ENCODE data around the gene SNAI1. TPM values are rescaled to one million over a fixed set of nuclear protein-coding genes. Genes with fewer than 3 reads are reported as not detected.
A peak's percentile ranks its signal among the peaks of the same experiment; 100 is the strongest.

The SNAI1 gene
- polyA plus RNA-seq, 1 donor (not counting 4 experiments of a cell fraction or from before 2014, with no cell fraction given), result not detected

DNA sequence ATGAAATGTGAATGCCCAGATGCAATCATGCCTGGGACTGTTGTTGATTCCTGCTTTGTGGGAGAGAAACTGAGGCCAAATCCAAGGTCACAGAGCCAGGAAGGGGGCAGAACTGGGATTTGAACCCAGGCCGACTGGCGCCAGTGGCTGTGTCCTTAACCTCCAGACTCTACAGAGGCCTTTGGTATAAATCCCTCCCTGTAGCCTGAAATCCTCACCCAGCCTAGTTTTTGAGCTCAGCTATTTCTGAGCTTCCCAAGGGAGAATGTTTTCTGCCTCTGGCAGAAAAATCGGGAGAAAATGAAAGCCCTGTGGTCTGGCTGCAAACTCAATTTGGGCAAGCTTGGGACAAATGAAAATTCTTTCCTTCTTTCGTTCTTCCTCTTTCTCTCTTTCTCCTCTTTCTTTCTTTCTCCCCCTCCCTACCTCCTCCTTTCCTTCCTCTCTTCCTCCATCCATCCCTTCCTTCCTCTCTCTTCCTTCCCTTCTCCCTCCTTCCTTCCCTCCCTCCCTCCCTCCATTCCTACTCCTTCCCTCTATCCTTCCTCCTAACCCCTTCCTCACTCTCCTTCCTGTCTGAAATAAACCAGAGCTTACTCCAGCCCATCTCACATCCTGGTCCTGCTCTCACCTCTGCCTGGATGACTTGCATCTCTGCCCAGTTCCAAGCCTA, 34.9 kb downstream of the SNAI1 start:
- TF ChIP-seq, protein P1, sequence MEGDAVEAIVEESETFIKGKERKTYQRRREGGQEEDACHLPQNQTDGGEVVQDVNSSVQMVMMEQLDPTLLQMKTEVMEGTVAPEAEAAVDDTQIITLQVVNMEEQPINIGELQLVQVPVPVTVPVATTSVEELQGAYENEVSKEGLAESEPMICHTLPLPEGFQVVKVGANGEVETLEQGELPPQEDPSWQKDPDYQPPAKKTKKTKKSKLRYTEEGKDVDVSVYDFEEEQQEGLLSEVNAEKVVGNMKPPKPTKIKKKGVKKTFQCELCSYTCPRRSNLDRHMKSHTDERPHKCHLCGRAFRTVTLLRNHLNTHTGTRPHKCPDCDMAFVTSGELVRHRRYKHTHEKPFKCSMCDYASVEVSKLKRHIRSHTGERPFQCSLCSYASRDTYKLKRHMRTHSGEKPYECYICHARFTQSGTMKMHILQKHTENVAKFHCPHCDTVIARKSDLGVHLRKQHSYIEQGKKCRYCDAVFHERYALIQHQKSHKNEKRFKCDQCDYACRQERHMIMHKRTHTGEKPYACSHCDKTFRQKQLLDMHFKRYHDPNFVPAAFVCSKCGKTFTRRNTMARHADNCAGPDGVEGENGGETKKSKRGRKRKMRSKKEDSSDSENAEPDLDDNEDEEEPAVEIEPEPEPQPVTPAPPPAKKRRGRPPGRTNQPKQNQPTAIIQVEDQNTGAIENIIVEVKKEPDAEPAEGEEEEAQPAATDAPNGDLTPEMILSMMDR (optimal IDR thresholded peaks at IDR 0.05 in 1 of 3, IDR thresholded peaks at IDR 0.05 in 1 of 3, conservative IDR thresholded peaks at IDR 0.05 in 1 of 3; ENCODE audit: extremely low read depth in 1 of 3, insufficient read depth in 2 of 3, low read length in 3 of 3), result no peak
- no peak for TF ChIP-seq EZH2 (IDR thresholded peaks at IDR 0.05; ENCODE audit: low read length)
- no peak for FAIRE-seq
- Histone ChIP-seq H3K79me2 (ENCODE audit: control insufficient read depth, insufficient read depth, low read length) (no peaks in the 10 kb centered on the region), H4K20me1 (ENCODE audit: control insufficient read depth, extremely low read depth, insufficient read depth, low read length) (peaks cover 3% of the 10 kb centered on the region), H3K4me1 (ENCODE audit: control insufficient read depth, extremely low read depth, insufficient read depth, low read length) (peaks cover 17% of the 10 kb centered on the region), H3K9ac (ENCODE audit: control insufficient read depth, extremely low read depth, insufficient read depth, low read length) (no peak overlapping the region), H3K4me3 (ENCODE audit: control insufficient read depth in 2 of 3, extremely low read depth in 1 of 3, insufficient read depth in 2 of 3, low read depth in 1 of 3, low read length in 3 of 3) (no peak overlapping the region), H3K27me3 (ENCODE audit: control insufficient read depth, extremely low read depth, insufficient read depth, low read length) (no peaks in the 10 kb centered on the region), H3K4me2 (ENCODE audit: control insufficient read depth, extremely low read depth, insufficient read depth, low read depth, low read length) (no peak overlapping the region), H2AFZ (ENCODE audit: control insufficient read depth, low read length) (no peak overlapping the region), H3K36me3 (ENCODE audit: control insufficient read depth in 2 of 2, extremely low read depth in 1 of 2, insufficient read depth in 2 of 2, low read length in 2 of 2) (no peaks in the 10 kb centered on the region), H3K27ac (ENCODE audit: control insufficient read depth, insufficient read depth, low read length) (no peak overlapping the region), H3K9me3 (ENCODE audit: control insufficient read depth, low read depth, low read length) (no peaks in the 10 kb centered on the region), H3K9me1 (ENCODE audit: control insufficient read depth, extremely low read depth, insufficient read depth, low read length) (no peaks in the 10 kb centered on the region)
- DNase-seq (ENCODE audit: low read depth, low spot score), result no peak
- dilution Hi-C loops (cut with MboI; ENCODE audit: extremely low pct_ligation_motif_present, low sequenced_read_pairs), result no loop called here

DNA sequence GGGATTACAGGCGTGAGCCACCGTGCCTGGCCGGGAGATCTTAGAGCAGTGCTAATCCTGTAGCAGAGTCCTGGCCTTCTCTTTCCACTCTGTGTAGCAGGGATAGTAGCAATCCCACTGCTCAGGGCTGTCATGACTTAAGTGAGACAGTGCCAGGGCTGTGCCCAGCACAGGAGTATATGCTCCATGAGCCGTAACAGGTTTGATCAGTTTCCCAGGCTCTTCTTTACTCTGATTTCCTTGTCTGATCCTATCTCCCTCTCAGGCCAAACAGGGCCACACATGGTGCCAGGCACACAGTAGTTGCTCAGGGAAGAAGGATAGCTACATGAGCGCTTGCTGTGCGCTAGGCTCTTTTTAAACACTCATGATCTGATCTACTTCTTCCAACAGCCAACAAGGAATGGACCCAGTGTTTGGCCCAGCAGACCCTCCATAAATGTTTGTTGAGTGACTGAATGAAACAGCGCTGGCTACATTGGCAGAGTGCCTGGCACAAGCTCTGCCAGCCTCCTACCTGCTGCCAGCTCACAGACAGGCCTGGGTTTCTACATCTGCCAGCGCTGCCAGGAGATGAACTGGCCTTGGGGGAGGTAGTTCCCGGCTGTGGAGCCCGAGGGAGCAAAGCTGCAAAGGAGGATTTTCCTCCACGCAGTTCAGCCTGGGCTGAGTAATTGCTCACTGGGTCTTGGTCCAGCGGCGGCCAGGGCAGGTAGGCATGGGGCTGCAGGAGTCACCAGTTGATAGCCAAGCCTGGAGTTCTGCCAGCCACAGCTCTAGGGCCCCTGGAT, 36.9 kb downstream of the SNAI1 start:
- FAIRE-seq, result no peak
- Histone ChIP-seq H3K79me2 (ENCODE audit: control insufficient read depth, insufficient read depth, low read length) (no peaks in the 10 kb centered on the region), H2AFZ (ENCODE audit: control insufficient read depth, low read length) (no peak overlapping the region), H4K20me1 (ENCODE audit: control insufficient read depth, extremely low read depth, insufficient read depth, low read length) (peaks cover 3% of the 10 kb centered on the region), H3K9me1 (ENCODE audit: control insufficient read depth, extremely low read depth, insufficient read depth, low read length) (no peaks in the 10 kb centered on the region), H3K27ac (ENCODE audit: control insufficient read depth, insufficient read depth, low read length) (peak overlapping the region; percentile 6), H3K9ac (ENCODE audit: control insufficient read depth, extremely low read depth, insufficient read depth, low read length) (no peak overlapping the region), H3K4me3 (ENCODE audit: control insufficient read depth in 2 of 3, extremely low read depth in 1 of 3, insufficient read depth in 2 of 3, low read depth in 1 of 3, low read length in 3 of 3) (no peak overlapping the region), H3K9me3 (ENCODE audit: control insufficient read depth, low read depth, low read length) (no peaks in the 10 kb centered on the region), H3K4me2 (ENCODE audit: control insufficient read depth, extremely low read depth, insufficient read depth, low read depth, low read length) (peak overlapping the region; percentile 40), H3K36me3 (ENCODE audit: control insufficient read depth in 2 of 2, extremely low read depth in 1 of 2, insufficient read depth in 2 of 2, low read length in 2 of 2) (no peaks in the 10 kb centered on the region), H3K27me3 (ENCODE audit: control insufficient read depth, extremely low read depth, insufficient read depth, low read length) (no peaks in the 10 kb centered on the region), H3K4me1 (ENCODE audit: control insufficient read depth, extremely low read depth, insufficient read depth, low read length) (peaks cover 17% of the 10 kb centered on the region)
- dilution Hi-C loops (cut with MboI; ENCODE audit: extremely low pct_ligation_motif_present, low sequenced_read_pairs), result no loop called here
- TF ChIP-seq EZH2 (IDR thresholded peaks at IDR 0.05; ENCODE audit: low read length), result no peak
- TF ChIP-seq, protein P1 (optimal IDR thresholded peaks at IDR 0.05 in 1 of 3, IDR thresholded peaks at IDR 0.05 in 1 of 3, conservative IDR thresholded peaks at IDR 0.05 in 1 of 3; ENCODE audit: extremely low read depth in 1 of 3, insufficient read depth in 2 of 3, low read length in 3 of 3), result no peak
- no peak for DNase-seq (ENCODE audit: low read depth, low spot score)

All from keratinocyte (primary cell).